ENCODE measurements around the gene LRBA. TPM values are rescaled to one million over a fixed set of nuclear protein-coding genes. Genes with fewer than 3 reads are reported as not detected.
A peak's percentile ranks its signal among the peaks of the same experiment; 100 is the strongest.

LRBA gene
- total and polyA plus RNA-seq, 2 donors (not counting 1 experiment from before 2014, with no cell fraction given): 16.4 to 36.7 TPM

DNA sequence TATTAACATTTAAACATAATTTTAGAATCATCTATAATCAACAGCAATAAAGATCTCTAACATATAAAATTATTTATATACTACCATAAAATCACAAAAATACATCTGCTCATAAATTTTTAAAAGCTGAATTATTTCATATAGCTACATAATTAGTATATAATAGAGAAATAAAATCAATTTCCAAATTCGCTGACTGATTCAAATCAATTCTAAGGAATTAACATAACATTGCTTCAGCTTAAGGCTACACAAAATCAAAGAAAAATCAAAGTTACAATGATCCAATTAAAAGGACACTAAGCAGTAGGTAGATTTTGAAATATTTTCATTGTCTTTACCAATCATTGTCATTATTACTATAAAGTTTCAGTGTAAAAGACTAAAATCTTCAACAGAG, 194.7 kb downstream of the LRBA start:
- Histone ChIP-seq H3K27me3 (ENCODE audit: control insufficient read depth, insufficient read depth, low read length) (no peaks in the 10 kb centered on the region), H2AFZ (ENCODE audit: low read length) (no peak overlapping the region), H3K4me2 (ENCODE audit: extremely low read depth, insufficient read depth, low read length) (no peak overlapping the region), H3K36me3 (ENCODE audit: control insufficient read depth, insufficient read depth, low read length) (no peaks in the 10 kb centered on the region), H4K20me1 (ENCODE audit: control insufficient read depth, extremely low read depth, insufficient read depth, low read length) (no peaks in the 10 kb centered on the region), H3K27ac (ENCODE audit: insufficient read depth, low read length) (no peak overlapping the region), H3K9me3 (ENCODE audit: control insufficient read depth, insufficient read depth, low read depth, low read length) (no peaks in the 10 kb centered on the region), H3K9ac (ENCODE audit: insufficient read depth, low read length) (no peak overlapping the region), H3K4me1 (ENCODE audit: control insufficient read depth, extremely low read depth, insufficient read depth, low read length) (no peaks in the 10 kb centered on the region), H3K4me3 (replicated peaks in 1 of 4; ENCODE audit: control extremely low read depth in 1 of 4, insufficient read depth in 1 of 4, low read depth in 3 of 4, low read length in 4 of 4) (no peak overlapping the region), H3K79me2 (ENCODE audit: control insufficient read depth, insufficient read depth, low read length) (no peaks in the 10 kb centered on the region)
- no peak for TF ChIP-seq EZH2 (IDR thresholded peaks at IDR 0.05; ENCODE audit: low read length, missing control alignments)
- TF ChIP-seq, protein P1, sequence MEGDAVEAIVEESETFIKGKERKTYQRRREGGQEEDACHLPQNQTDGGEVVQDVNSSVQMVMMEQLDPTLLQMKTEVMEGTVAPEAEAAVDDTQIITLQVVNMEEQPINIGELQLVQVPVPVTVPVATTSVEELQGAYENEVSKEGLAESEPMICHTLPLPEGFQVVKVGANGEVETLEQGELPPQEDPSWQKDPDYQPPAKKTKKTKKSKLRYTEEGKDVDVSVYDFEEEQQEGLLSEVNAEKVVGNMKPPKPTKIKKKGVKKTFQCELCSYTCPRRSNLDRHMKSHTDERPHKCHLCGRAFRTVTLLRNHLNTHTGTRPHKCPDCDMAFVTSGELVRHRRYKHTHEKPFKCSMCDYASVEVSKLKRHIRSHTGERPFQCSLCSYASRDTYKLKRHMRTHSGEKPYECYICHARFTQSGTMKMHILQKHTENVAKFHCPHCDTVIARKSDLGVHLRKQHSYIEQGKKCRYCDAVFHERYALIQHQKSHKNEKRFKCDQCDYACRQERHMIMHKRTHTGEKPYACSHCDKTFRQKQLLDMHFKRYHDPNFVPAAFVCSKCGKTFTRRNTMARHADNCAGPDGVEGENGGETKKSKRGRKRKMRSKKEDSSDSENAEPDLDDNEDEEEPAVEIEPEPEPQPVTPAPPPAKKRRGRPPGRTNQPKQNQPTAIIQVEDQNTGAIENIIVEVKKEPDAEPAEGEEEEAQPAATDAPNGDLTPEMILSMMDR (conservative IDR thresholded peaks at IDR 0.05 in 1 of 2, IDR thresholded peaks at IDR 0.05 in 1 of 2; ENCODE audit: low read depth in 1 of 2, low read length in 2 of 2): no peak
- no peak for DNase-seq (ENCODE audit: low read depth in 2 of 2)

DNA sequence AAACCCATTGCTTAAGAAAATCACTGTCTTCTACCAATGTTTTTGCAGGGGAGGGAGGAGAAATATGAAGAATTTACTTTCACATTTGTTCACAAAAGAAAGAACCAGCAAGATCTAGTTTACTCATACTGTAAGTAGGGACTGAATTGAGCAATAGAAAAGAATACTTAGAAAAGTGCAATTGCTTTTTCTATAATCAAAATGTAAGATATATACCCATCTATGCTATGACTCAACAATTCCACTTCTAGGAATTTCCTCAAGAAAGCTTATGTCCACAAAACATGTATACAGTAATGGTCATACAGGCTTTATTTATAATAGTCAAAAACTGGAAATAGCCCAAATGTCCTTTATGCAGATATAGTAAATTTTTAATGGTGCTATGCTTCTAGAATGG, 196.4 kb downstream of the LRBA start:
- H3K4me1 ChIP-seq (ENCODE audit: control insufficient read depth, extremely low read depth, insufficient read depth, low read length): no peaks in the 10 kb centered on the region
- no peak overlapping the region for H3K4me3 ChIP-seq (replicated peaks in 1 of 4; ENCODE audit: control extremely low read depth in 1 of 4, insufficient read depth in 1 of 4, low read depth in 3 of 4, low read length in 4 of 4)
- no peak overlapping the region for H3K27ac ChIP-seq (ENCODE audit: insufficient read depth, low read length)
- H3K9me3 ChIP-seq (ENCODE audit: control insufficient read depth, insufficient read depth, low read depth, low read length): no peaks in the 10 kb centered on the region
- H3K27me3 ChIP-seq (ENCODE audit: control insufficient read depth, insufficient read depth, low read length): no peaks in the 10 kb centered on the region
- no peak overlapping the region for H3K4me2 ChIP-seq (ENCODE audit: extremely low read depth, insufficient read depth, low read length)
- H2AFZ ChIP-seq (ENCODE audit: low read length): no peak overlapping the region
- no peaks in the 10 kb centered on the region for H3K79me2 ChIP-seq (ENCODE audit: control insufficient read depth, insufficient read depth, low read length)
- H4K20me1 ChIP-seq (ENCODE audit: control insufficient read depth, extremely low read depth, insufficient read depth, low read length): no peaks in the 10 kb centered on the region
- TF ChIP-seq, protein P1 (conservative IDR thresholded peaks at IDR 0.05 in 1 of 2, IDR thresholded peaks at IDR 0.05 in 1 of 2; ENCODE audit: low read depth in 1 of 2, low read length in 2 of 2): no peak
- no peak for TF ChIP-seq EZH2 (IDR thresholded peaks at IDR 0.05; ENCODE audit: low read length, missing control alignments)
- H3K9ac ChIP-seq (ENCODE audit: insufficient read depth, low read length): no peak overlapping the region
- peak; percentile 53 to 90 for DNase-seq (ENCODE audit: low read depth in 2 of 2)
- H3K36me3 ChIP-seq (ENCODE audit: control insufficient read depth, insufficient read depth, low read length): no peaks in the 10 kb centered on the region

DNA sequence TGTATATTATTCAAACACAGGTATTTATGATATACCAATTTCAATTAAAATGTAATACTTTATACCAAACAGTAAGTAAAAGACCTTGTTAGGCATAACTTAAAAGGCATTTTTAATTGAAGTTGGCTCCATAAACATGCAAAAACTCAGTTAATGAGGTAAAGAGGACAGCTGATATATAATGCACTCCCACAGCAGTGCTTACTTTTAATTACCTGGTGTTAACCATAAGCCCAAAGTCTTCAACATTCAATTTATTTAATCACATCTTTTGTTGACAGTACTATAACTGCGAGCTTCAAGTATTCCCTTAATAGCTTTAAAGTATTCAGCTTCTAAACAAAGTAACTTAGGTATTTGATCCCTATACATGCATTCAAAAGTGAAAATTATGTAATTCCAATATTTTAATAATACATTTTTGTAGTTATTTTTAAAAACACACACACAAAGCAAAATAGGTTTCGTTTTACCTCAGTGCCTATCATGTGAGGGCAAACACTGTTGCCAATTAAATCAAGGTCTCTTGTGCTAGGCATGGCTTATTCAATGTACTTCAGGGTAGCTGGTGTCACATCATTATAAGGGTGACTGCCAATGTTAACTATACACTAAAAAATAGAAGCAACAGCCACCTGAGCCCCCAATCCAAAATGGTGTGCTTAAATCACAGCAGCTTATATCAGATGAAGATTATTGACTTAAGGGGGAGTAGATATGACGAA, 197.1 kb downstream of the LRBA start:
- DNase-seq (ENCODE audit: low read depth in 2 of 2): no peak
- no peak overlapping the region for H3K4me3 ChIP-seq (replicated peaks in 1 of 4; ENCODE audit: control extremely low read depth in 1 of 4, insufficient read depth in 1 of 4, low read depth in 3 of 4, low read length in 4 of 4)

More for the DNA sequence above, 197.1 kb downstream of the LRBA start:
- H3K4me2 ChIP-seq (ENCODE audit: extremely low read depth, insufficient read depth, low read length): no peak overlapping the region
- H3K4me1 ChIP-seq (ENCODE audit: control insufficient read depth, extremely low read depth, insufficient read depth, low read length): no peaks in the 10 kb centered on the region
- no peak overlapping the region for H3K9ac ChIP-seq (ENCODE audit: insufficient read depth, low read length)
- H4K20me1 ChIP-seq (ENCODE audit: control insufficient read depth, extremely low read depth, insufficient read depth, low read length): no peaks in the 10 kb centered on the region
- H3K9me3 ChIP-seq (ENCODE audit: control insufficient read depth, insufficient read depth, low read depth, low read length): no peaks in the 10 kb centered on the region
- no peak overlapping the region for H3K27ac ChIP-seq (ENCODE audit: insufficient read depth, low read length)
- H3K79me2 ChIP-seq (ENCODE audit: control insufficient read depth, insufficient read depth, low read length): no peaks in the 10 kb centered on the region
- no peak overlapping the region for H2AFZ ChIP-seq (ENCODE audit: low read length)
- no peaks in the 10 kb centered on the region for H3K36me3 ChIP-seq (ENCODE audit: control insufficient read depth, insufficient read depth, low read length)
- H3K27me3 ChIP-seq (ENCODE audit: control insufficient read depth, insufficient read depth, low read length): no peaks in the 10 kb centered on the region
- TF ChIP-seq, protein P1 (conservative IDR thresholded peaks at IDR 0.05 in 1 of 2, IDR thresholded peaks at IDR 0.05 in 1 of 2; ENCODE audit: low read depth in 1 of 2, low read length in 2 of 2): no peak
- TF ChIP-seq EZH2 (IDR thresholded peaks at IDR 0.05; ENCODE audit: low read length, missing control alignments): no peak

Data from fibroblast of lung (primary cell).